Measurements from ENCODE around the gene SEMA5B.

The SEMA5B gene

GRCh38 chr3:123044981-123045763, 17.6 kb upstream of the SEMA5B start:
- H3K27me3 ChIP-seq (ENCODE audit: control insufficient read depth in 1 of 2, insufficient read depth in 2 of 2, low read length in 2 of 2), result peaks cover 0 to 4% of the 10 kb centered on the region in 2 donors
- no peaks in the 10 kb centered on the region for H3K4me1 ChIP-seq (ENCODE audit: control insufficient read depth in 1 of 2, insufficient read depth in 2 of 2, low read length in 2 of 2)
- H3K27ac ChIP-seq (ENCODE audit: low read depth, low read length), result no peak overlapping the region
- no peaks in the 10 kb centered on the region for H3K9me3 ChIP-seq (ENCODE audit: control insufficient read depth in 1 of 2, low read length in 2 of 2)
- H3K4me3 ChIP-seq (ENCODE audit: low read depth in 1 of 2, low read length in 2 of 2), result no peak overlapping the region
- H3K36me3 ChIP-seq (ENCODE audit: control insufficient read depth in 1 of 2, insufficient read depth in 2 of 2, low read length in 2 of 2), result no peaks in the 10 kb centered on the region
- H3K9ac ChIP-seq (ENCODE audit: low read depth in 1 of 2, low read length in 2 of 2), result no peak overlapping the region

GRCh38 chr3:123042413-123042812, 14.8 kb upstream of the SEMA5B start:
- no peak overlapping the region for H3K9ac ChIP-seq (ENCODE audit: low read depth in 1 of 2, low read length in 2 of 2)
- H3K4me1 ChIP-seq (ENCODE audit: control insufficient read depth in 1 of 2, insufficient read depth in 2 of 2, low read length in 2 of 2), result no peaks in the 10 kb centered on the region
- H3K27me3 ChIP-seq (ENCODE audit: control insufficient read depth in 1 of 2, insufficient read depth in 2 of 2, low read length in 2 of 2), result peaks cover 0 to 4% of the 10 kb centered on the region in 2 donors
- H3K4me3 ChIP-seq (ENCODE audit: low read depth in 1 of 2, low read length in 2 of 2), result no peak overlapping the region
- no peaks in the 10 kb centered on the region for H3K36me3 ChIP-seq (ENCODE audit: control insufficient read depth in 1 of 2, insufficient read depth in 2 of 2, low read length in 2 of 2)
- H3K9me3 ChIP-seq (ENCODE audit: control insufficient read depth in 1 of 2, low read length in 2 of 2), result no peaks in the 10 kb centered on the region
- no peak overlapping the region for H3K27ac ChIP-seq (ENCODE audit: low read depth, low read length)

- Histone ChIP-seq H3K4me3 (ENCODE audit: low read depth in 1 of 2, low read length in 2 of 2) (no peak overlapping the region), H3K9ac (ENCODE audit: low read depth in 1 of 2, low read length in 2 of 2) (no peak overlapping the region), H3K9me3 (ENCODE audit: control insufficient read depth in 1 of 2, low read length in 2 of 2) (no peaks in the 10 kb centered on the region), H3K27ac (ENCODE audit: low read depth, low read length) (no peak overlapping the region), H3K4me1 (ENCODE audit: control insufficient read depth in 1 of 2, insufficient read depth in 2 of 2, low read length in 2 of 2) (no peaks in the 10 kb centered on the region), H3K36me3 (ENCODE audit: control insufficient read depth in 1 of 2, insufficient read depth in 2 of 2, low read length in 2 of 2) (no peaks in the 10 kb centered on the region), H3K27me3 (ENCODE audit: control insufficient read depth in 1 of 2, insufficient read depth in 2 of 2, low read length in 2 of 2) (peaks cover 3% of the 10 kb centered on the region in 2 donors)
Measured at GRCh38 chr3:123039178-123039577, 11.6 kb upstream of the SEMA5B start.

- Histone ChIP-seq H3K9me3 (ENCODE audit: control insufficient read depth in 1 of 2, low read length in 2 of 2) (no peaks in the 10 kb centered on the region), H3K27ac (ENCODE audit: low read depth, low read length) (no peak overlapping the region), H3K9ac (ENCODE audit: low read depth in 1 of 2, low read length in 2 of 2) (no peak overlapping the region)
Measured at GRCh38 chr3:123038751-123039150, 11.2 kb upstream of the SEMA5B start.

GRCh38 chr3:123037015-123037375, 9.4 kb upstream of the SEMA5B start:
- no peak overlapping the region for H3K4me3 ChIP-seq (ENCODE audit: low read depth in 1 of 2, low read length in 2 of 2)
- no peaks in the 10 kb centered on the region for H3K4me1 ChIP-seq (ENCODE audit: control insufficient read depth in 1 of 2, insufficient read depth in 2 of 2, low read length in 2 of 2)
- H3K27ac ChIP-seq (ENCODE audit: low read depth, low read length), result no peak overlapping the region

More at GRCh38 chr3:123038751-123039150, 11.2 kb upstream of the SEMA5B start:
- H3K4me1 ChIP-seq (ENCODE audit: control insufficient read depth in 1 of 2, insufficient read depth in 2 of 2, low read length in 2 of 2), result no peaks in the 10 kb centered on the region
- H3K4me3 ChIP-seq (ENCODE audit: low read depth in 1 of 2, low read length in 2 of 2), result no peak overlapping the region
- peaks cover 3% of the 10 kb centered on the region in 2 donors for H3K27me3 ChIP-seq (ENCODE audit: control insufficient read depth in 1 of 2, insufficient read depth in 2 of 2, low read length in 2 of 2)
- H3K36me3 ChIP-seq (ENCODE audit: control insufficient read depth in 1 of 2, insufficient read depth in 2 of 2, low read length in 2 of 2), result no peaks in the 10 kb centered on the region

GRCh38 chr3:123036352-123037014, 8.9 kb upstream of the SEMA5B start:
- no peak overlapping the region for H3K4me3 ChIP-seq (ENCODE audit: low read depth in 1 of 2, low read length in 2 of 2)
- H3K9ac ChIP-seq (ENCODE audit: low read depth in 1 of 2, low read length in 2 of 2), result no peak overlapping the region
- peaks cover 6 to 8% of the 10 kb centered on the region in 2 donors for H3K27me3 ChIP-seq (ENCODE audit: control insufficient read depth in 1 of 2, insufficient read depth in 2 of 2, low read length in 2 of 2)
- H3K36me3 ChIP-seq (ENCODE audit: control insufficient read depth in 1 of 2, insufficient read depth in 2 of 2, low read length in 2 of 2), result no peaks in the 10 kb centered on the region
- no peak overlapping the region for H3K27ac ChIP-seq (ENCODE audit: low read depth, low read length)
- H3K9me3 ChIP-seq (ENCODE audit: control insufficient read depth in 1 of 2, low read length in 2 of 2), result no peaks in the 10 kb centered on the region
- no peaks in the 10 kb centered on the region for H3K4me1 ChIP-seq (ENCODE audit: control insufficient read depth in 1 of 2, insufficient read depth in 2 of 2, low read length in 2 of 2)

More at GRCh38 chr3:123037015-123037375, 9.4 kb upstream of the SEMA5B start:
- Histone ChIP-seq H3K9me3 (ENCODE audit: control insufficient read depth in 1 of 2, low read length in 2 of 2) (no peaks in the 10 kb centered on the region), H3K27me3 (ENCODE audit: control insufficient read depth in 1 of 2, insufficient read depth in 2 of 2, low read length in 2 of 2) (peaks cover 3 to 4% of the 10 kb centered on the region in 2 donors), H3K36me3 (ENCODE audit: control insufficient read depth in 1 of 2, insufficient read depth in 2 of 2, low read length in 2 of 2) (no peaks in the 10 kb centered on the region), H3K9ac (ENCODE audit: low read depth in 1 of 2, low read length in 2 of 2) (no peak overlapping the region)

- H3K4me3 ChIP-seq (ENCODE audit: low read depth in 1 of 2, low read length in 2 of 2), result no peak overlapping the region
- H3K9me3 ChIP-seq (ENCODE audit: control insufficient read depth in 1 of 2, low read length in 2 of 2), result no peaks in the 10 kb centered on the region
- H3K36me3 ChIP-seq (ENCODE audit: control insufficient read depth in 1 of 2, insufficient read depth in 2 of 2, low read length in 2 of 2), result no peaks in the 10 kb centered on the region
- H3K27ac ChIP-seq (ENCODE audit: low read depth, low read length), result no peak overlapping the region
- no peak overlapping the region for H3K9ac ChIP-seq (ENCODE audit: low read depth in 1 of 2, low read length in 2 of 2)
- H3K27me3 ChIP-seq (ENCODE audit: control insufficient read depth in 1 of 2, insufficient read depth in 2 of 2, low read length in 2 of 2), result peaks cover 16 to 17% of the 10 kb centered on the region in 2 donors
- no peaks in the 10 kb centered on the region for H3K4me1 ChIP-seq (ENCODE audit: control insufficient read depth in 1 of 2, insufficient read depth in 2 of 2, low read length in 2 of 2)
Measured at GRCh38 chr3:123034996-123035395, 7.4 kb upstream of the SEMA5B start.

- no peak overlapping the region for H3K4me3 ChIP-seq (ENCODE audit: low read depth in 1 of 2, low read length in 2 of 2)
- H3K9ac ChIP-seq (ENCODE audit: low read depth in 1 of 2, low read length in 2 of 2), result no peak overlapping the region
- no peaks in the 10 kb centered on the region for H3K36me3 ChIP-seq (ENCODE audit: control insufficient read depth in 1 of 2, insufficient read depth in 2 of 2, low read length in 2 of 2)
- H3K4me1 ChIP-seq (ENCODE audit: control insufficient read depth in 1 of 2, insufficient read depth in 2 of 2, low read length in 2 of 2), result no peaks in the 10 kb centered on the region
- peaks cover 25% of the 10 kb centered on the region in 2 donors for H3K27me3 ChIP-seq (ENCODE audit: control insufficient read depth in 1 of 2, insufficient read depth in 2 of 2, low read length in 2 of 2)
- H3K9me3 ChIP-seq (ENCODE audit: control insufficient read depth in 1 of 2, low read length in 2 of 2), result no peaks in the 10 kb centered on the region
- H3K27ac ChIP-seq (ENCODE audit: low read depth, low read length), result no peak overlapping the region
Measured at GRCh38 chr3:123034120-123034519, 6.6 kb upstream of the SEMA5B start.

GRCh38 chr3:123032057-123032456, 4.5 kb upstream of the SEMA5B start:
- Histone ChIP-seq H3K27me3 (ENCODE audit: control insufficient read depth in 1 of 2, insufficient read depth in 2 of 2, low read length in 2 of 2) (peaks cover 37 to 44% of the 10 kb centered on the region in 2 donors), H3K9ac (ENCODE audit: low read depth in 1 of 2, low read length in 2 of 2) (no peak overlapping the region), H3K4me3 (ENCODE audit: low read depth in 1 of 2, low read length in 2 of 2) (no peak overlapping the region), H3K9me3 (ENCODE audit: control insufficient read depth in 1 of 2, low read length in 2 of 2) (no peaks in the 10 kb centered on the region), H3K4me1 (ENCODE audit: control insufficient read depth in 1 of 2, insufficient read depth in 2 of 2, low read length in 2 of 2) (peaks cover 10% of the 10 kb centered on the region in 2 donors), H3K36me3 (ENCODE audit: control insufficient read depth in 1 of 2, insufficient read depth in 2 of 2, low read length in 2 of 2) (no peaks in the 10 kb centered on the region), H3K27ac (ENCODE audit: low read depth, low read length) (no peak overlapping the region)

- no peak overlapping the region for H3K27ac ChIP-seq (ENCODE audit: low read depth, low read length)
- peaks cover 16 to 17% of the 10 kb centered on the region in 2 donors for H3K4me1 ChIP-seq (ENCODE audit: control insufficient read depth in 1 of 2, insufficient read depth in 2 of 2, low read length in 2 of 2)
- no peak overlapping the region for H3K9ac ChIP-seq (ENCODE audit: low read depth in 1 of 2, low read length in 2 of 2)
- no peaks in the 10 kb centered on the region for H3K36me3 ChIP-seq (ENCODE audit: control insufficient read depth in 1 of 2, insufficient read depth in 2 of 2, low read length in 2 of 2)
- H3K9me3 ChIP-seq (ENCODE audit: control insufficient read depth in 1 of 2, low read length in 2 of 2), result no peaks in the 10 kb centered on the region
- no peak overlapping the region for H3K4me3 ChIP-seq (ENCODE audit: low read depth in 1 of 2, low read length in 2 of 2)
- H3K27me3 ChIP-seq (ENCODE audit: control insufficient read depth in 1 of 2, insufficient read depth in 2 of 2, low read length in 2 of 2), result peaks cover 41 to 52% of the 10 kb centered on the region in 2 donors
Measured at GRCh38 chr3:123031051-123031450, 3.5 kb upstream of the SEMA5B start.

Measured in duodenal mucosa (tissue), 2 donors.